ENCODE measurements around the gene ANKRD1. TPM values are rescaled to one million over a fixed set of nuclear protein-coding genes. Genes with fewer than 3 reads are reported as not detected.
"Not testable (repeated sequence)": the region's sequence is repeated elsewhere in the genome, so short reads cannot be mapped to it uniquely, and the experiment has no call there.

ANKRD1 gene
- total and polyA plus RNA-seq, 8 donors, result 0.73 to 12.5 (median 1.5) TPM; not detected in 3

GRCh38 chr10:90912174-90912573 is 8.7 kb downstream of the ANKRD1 start:
- Histone ChIP-seq H3K27ac (no peak overlapping the region), H3K27me3 (peaks cover 0 to 18% (median 4%) of the 10 kb centered on the region in 3 donors), H3K4me1 (peaks cover 0 to 13% (median 3%) of the 10 kb centered on the region in 4 donors), H3K4me3 (no peak overlapping the region), H3K9me3 (no peaks in the 10 kb centered on the region), H3K36me3 (peaks cover 0 to 10% (median 7%) of the 10 kb centered on the region in 4 donors)
- WGBS, 5 donors, result 63 to 72% (median 65%) methylated on average over 4 of the region's 4 CpGs
- no peak for DNase-seq
- no peak for TF ChIP-seq EP300 (IDR thresholded peaks at IDR 0.05)
- TF ChIP-seq POLR2AphosphoS5 (IDR thresholded peaks at IDR 0.05), result no peak
- no peak for TF ChIP-seq POLR2A (IDR thresholded peaks at IDR 0.05)
- TF ChIP-seq CTCF (IDR thresholded peaks at IDR 0.05), result no peak
- intact Hi-C loops (cut with DNase I; ENCODE audit: low total_unique reads), result no loop called here

- intact Hi-C loops (cut with DNase I; ENCODE audit: low total_unique reads), result no loop called here
- Histone ChIP-seq H3K9me3 (no peaks in the 10 kb centered on the region), H3K27ac (no peak overlapping the region), H3K4me1 (peaks cover 0 to 13% (median 3%) of the 10 kb centered on the region in 4 donors), H3K4me3 (no peak overlapping the region), H3K27me3 (peaks cover 0 to 16% (median 4%) of the 10 kb centered on the region in 3 donors), H3K36me3 (peaks cover 0 to 12% (median 7%) of the 10 kb centered on the region in 4 donors)
- 30 to 34% (median 33%) methylated on average over 12 of the region's 12 CpGs for WGBS, 5 donors
- TF ChIP-seq CTCF (IDR thresholded peaks at IDR 0.05) (peak in 5 of 7 experiments; percentile 28 to 86 (median 74)), EP300 (IDR thresholded peaks at IDR 0.05) (no peak), POLR2AphosphoS5 (IDR thresholded peaks at IDR 0.05) (no peak)
- peak; percentile 50 to 89 for DNase-seq
Measured at GRCh38 chr10:90911133-90912051, 9.5 kb downstream of the ANKRD1 start.

GRCh38 chr10:90906596-90906995 is 14.3 kb downstream of the ANKRD1 start:
- H3K27ac ChIP-seq, result no peak overlapping the region
- intact Hi-C loops (cut with DNase I; ENCODE audit: low total_unique reads), result no loop called here
- no peaks in the 10 kb centered on the region for H3K27me3 ChIP-seq
- peaks cover 0 to 4% (median 2%) of the 10 kb centered on the region in 4 donors for H3K4me1 ChIP-seq
- WGBS, 5 donors, result 65 to 68% (median 67%) methylated on average over 1 of the region's 1 CpG
- DNase-seq, result no peak
- TF ChIP-seq POLR2AphosphoS5 (IDR thresholded peaks at IDR 0.05) (no peak), POLR2A (IDR thresholded peaks at IDR 0.05) (no peak), CTCF (IDR thresholded peaks at IDR 0.05) (no peak), EP300 (IDR thresholded peaks at IDR 0.05) (no peak)
- H3K9me3 ChIP-seq, result no peaks in the 10 kb centered on the region
- H3K4me3 ChIP-seq, result no peak overlapping the region
- H3K36me3 ChIP-seq, result peaks cover 4 to 45% (median 38%) of the 10 kb centered on the region in 4 donors

GRCh38 chr10:90905925-90906324 is 15.0 kb downstream of the ANKRD1 start:
- intact Hi-C loops (cut with DNase I; ENCODE audit: low total_unique reads), result no loop called here

GRCh38 chr10:90896916-90897315 is 24.0 kb downstream of the ANKRD1 start:
- H3K36me3 ChIP-seq, result peaks cover 10 to 91% (median 83%) of the 10 kb centered on the region in 4 donors
- DNase-seq, H3K27me3 ChIP-seq, H3K4me1 ChIP-seq, H3K9me3 ChIP-seq, H3K4me3 ChIP-seq, H3K27ac ChIP-seq: not testable (repeated sequence)
- WGBS, 5 donors, result 73 to 89% (median 80%) methylated on average over 2 of the region's 2 CpGs
- intact Hi-C loops (cut with DNase I; ENCODE audit: low total_unique reads), result loop anchor here (10.0 kb wide), 1 partner anchor 358 kb away; no protein-coding TSS in a partner anchor

More at GRCh38 chr10:90905925-90906324, 15.0 kb downstream of the ANKRD1 start:
- DNase-seq, result no peak
- no peak overlapping the region for H3K27ac ChIP-seq
- WGBS, 5 donors, result 79 to 94% (median 87%) methylated on average over 1 of the region's 1 CpG
- no peaks in the 10 kb centered on the region for H3K9me3 ChIP-seq
- H3K27me3 ChIP-seq, result no peaks in the 10 kb centered on the region
- TF ChIP-seq CTCF (IDR thresholded peaks at IDR 0.05) (no peak), POLR2A (IDR thresholded peaks at IDR 0.05) (no peak), EP300 (IDR thresholded peaks at IDR 0.05) (no peak), POLR2AphosphoS5 (IDR thresholded peaks at IDR 0.05) (no peak)
- no peak overlapping the region for H3K4me3 ChIP-seq
- peaks cover 4 to 51% (median 45%) of the 10 kb centered on the region in 4 donors for H3K36me3 ChIP-seq
- no peaks in the 10 kb centered on the region for H3K4me1 ChIP-seq
